Caco-2 (cell line): ENCODE measurements around the gene MBOAT7. TPM values are rescaled to one million over a fixed set of nuclear protein-coding genes. Genes with fewer than 3 reads are reported as not detected.

ENCODE experiments used
- BruUV-seq: library from RNA; stranded (reverse); fragments of 400-500 nt; replicated peaks from 2 replicates; lab custom pipeline; 2021; lab: Mats Ljungman, UMichigan
- CTCF ChIA-PET: fragments of 300-600 bp; sonication (Branson Sonifier 250); formaldehyde crosslinking; loops from one replicate; lab custom pipeline; 2022; ENCODE audit warnings: antibody characterized with exemption; lab: Charles Lee
- POLR2A ChIA-PET: fragments of 300-600 bp; sonication (Branson Sonifier 250); formaldehyde crosslinking; loops from one replicate; lab custom pipeline; 2022; ENCODE audit warnings: antibody characterized with exemption; lab: Charles Lee
- DNase-seq, 2 experiments: peaks; one replicate each; pipeline versions ENCODE4 v3.0.0 to v3.0.0-alpha.2; 2020 to 2022
- H3K27me3 ChIP-seq: replicated peaks from 2 replicates; pipeline ENCODE4 v1.6.0; 2011; ENCODE audit warnings: low read length; ENCODE audit not compliant: control insufficient read depth, insufficient read depth
- H3K36me3 ChIP-seq: 2 replicates; pipeline ENCODE4 v1.5.1; 2011; ENCODE audit warnings: low read length; ENCODE audit not compliant: control insufficient read depth, insufficient read depth
- H3K4me1 ChIP-seq: fragments of 250-450 bp; sonication (Bioruptor Pico); 2 replicates; pipeline ENCODE4 v1.5.1; 2020; ENCODE audit warnings: mild to moderate bottlenecking
- H3K4me3 ChIP-seq: 2 replicates; pipeline ENCODE4 v1.5.1; 2011; ENCODE audit warnings: low read depth, mild to moderate bottlenecking, control low read depth, low read length
- H3K9me3 ChIP-seq: fragments of 250-450 bp; sonication (Bioruptor Pico); 2 replicates; pipeline ENCODE4 v1.5.1; 2020; ENCODE audit warnings: mild to moderate bottlenecking, moderate library complexity
- H3K27ac Mint-ChIP-seq: one replicate; pipeline ENCODE4 v1.8.0; 2022; ENCODE audit warnings: mixed read lengths; ENCODE audit not compliant: unreplicated experiment
- H3K27me3 Mint-ChIP-seq: one replicate; pipeline ENCODE4 v1.8.0; 2022; ENCODE audit warnings: mixed read lengths; ENCODE audit not compliant: insufficient read depth, unreplicated experiment
- H3K36me3 Mint-ChIP-seq: one replicate; pipeline ENCODE4 v1.8.0; 2022; ENCODE audit warnings: mild to moderate bottlenecking, mixed read lengths; ENCODE audit not compliant: insufficient read depth, unreplicated experiment
- H3K4me1 Mint-ChIP-seq: one replicate; pipeline ENCODE4 v1.8.0; 2022; ENCODE audit warnings: low read depth, mixed read lengths; ENCODE audit not compliant: unreplicated experiment
- H3K4me3 Mint-ChIP-seq: one replicate; pipeline ENCODE4 v1.8.0; 2022; ENCODE audit warnings: mild to moderate bottlenecking, moderate library complexity, mixed read lengths; ENCODE audit not compliant: unreplicated experiment
- H3K9me3 Mint-ChIP-seq: one replicate; pipeline ENCODE4 v1.8.0; 2022; ENCODE audit warnings: mixed read lengths; ENCODE audit not compliant: unreplicated experiment
- CTCF ChIP-seq, 2 experiments: fragments of 200-600 bp in 1 of 2; IDR thresholded peaks; 1 replicate in 1 of 2; 2 replicates in 1 of 2; pipeline versions ENCODE4 v1.5.1 to v1.8.0; 2011 to 2022; ENCODE audit warnings: antibody characterized with exemption in 1 of 2, control low read depth in 1 of 2, inconsistent platforms in 1 of 2, low read depth in 1 of 2, low read length in 1 of 2, mild to moderate bottlenecking in 1 of 2, moderate library complexity in 1 of 2; ENCODE audit not compliant: insufficient read depth in 1 of 2, severe bottlenecking in 1 of 2, unreplicated experiment in 1 of 2
- intact Hi-C: fragments of 100-400 bp; cut with micrococcal nuclease; formaldehyde crosslinking; loops from one replicate; pipeline ENCODE4 v1.10.0; 2022; ENCODE audit not compliant: unreplicated experiment
- total RNA-seq: library from RNA; stranded (reverse); gene quantifications from 2 replicates; pipeline ENCODE4 v1.2.3, GENCODE V29; 2022

Gene MBOAT7
- total RNA-seq, 1 experiment from 2014 or later, result 137 TPM

DNA sequence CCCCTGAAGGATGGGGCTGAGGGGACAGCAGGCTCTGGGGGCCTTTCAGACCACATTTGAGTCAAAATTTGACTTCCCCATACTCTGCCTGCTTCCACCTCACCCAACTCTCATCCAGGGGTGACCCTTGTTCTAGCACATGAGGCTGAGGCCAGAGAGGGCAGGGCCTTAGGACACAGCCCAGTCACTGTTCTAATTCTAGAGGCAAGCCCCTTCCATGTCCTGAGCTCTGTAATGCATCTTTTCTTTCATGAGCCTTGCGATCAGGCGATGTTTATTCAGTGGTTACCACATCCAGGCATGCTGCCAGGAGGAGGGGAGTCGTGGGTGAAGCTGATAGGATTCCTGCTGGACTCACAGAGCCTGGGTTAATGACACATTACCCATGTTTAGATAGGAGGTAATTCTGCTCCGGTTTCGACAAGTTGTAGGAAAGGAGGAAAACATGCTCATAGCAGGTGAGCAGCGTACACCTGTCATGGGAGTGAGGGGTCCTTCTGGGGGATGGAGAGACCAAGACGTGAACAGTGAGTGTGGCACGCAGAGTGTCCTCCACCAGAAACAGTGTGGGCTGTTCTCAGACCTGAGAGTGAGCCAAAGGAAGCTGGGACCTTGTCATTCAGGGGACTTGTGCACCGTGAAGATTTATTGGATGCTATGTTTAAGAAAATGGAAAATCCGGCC is 20.6 kb upstream of the MBOAT7 start:
- H3K9me3 ChIP-seq, result no peaks in the 10 kb centered on the region
- peak; percentile 70 to 79 for DNase-seq
- TF ChIP-seq CTCF (IDR thresholded peaks at IDR 0.05; ENCODE audit: insufficient read depth in 1 of 2, low read depth in 1 of 2, low read length in 1 of 2, severe bottlenecking in 1 of 2, unreplicated experiment in 1 of 2), result no peak
- CTCF ChIA-PET, result interaction anchor here (0.7 to 0.9 kb wide), 2 partner anchors 42 to 56 kb away, joined by 3 read pairs; no protein-coding TSS in a partner anchor
- intact Hi-C loops, result loop anchor here (2.0 kb wide), 2 partner anchors 21 to 37 kb away; partner anchors contain the start of gene TMC4
- no peaks in the 10 kb centered on the region for H3K27me3 Mint-ChIP-seq
- BruUV-seq, result no TSS peak
- POLR2A ChIA-PET, result interaction anchor here (0.6 to 3.1 kb wide), 6 partner anchors 9 to 758 kb away, joined by 3 to 19 read pairs (median 5); partner anchors contain the start of genes LENG1 and MBOAT7
- H3K36me3 Mint-ChIP-seq, result peaks cover 88% of the 10 kb centered on the region
- peaks cover 12% of the 10 kb centered on the region for H3K36me3 ChIP-seq
- no peak overlapping the region for H3K4me3 ChIP-seq
- peaks cover 41% of the 10 kb centered on the region for H3K4me1 Mint-ChIP-seq
- peak overlapping the region; percentile 45 for H3K4me3 Mint-ChIP-seq
- H3K27ac Mint-ChIP-seq, result peak overlapping the region; percentile 78
- no peaks in the 10 kb centered on the region for H3K9me3 Mint-ChIP-seq
- no peaks in the 10 kb centered on the region for H3K27me3 ChIP-seq
- H3K4me1 ChIP-seq, result peaks cover 65% of the 10 kb centered on the region

- peaks cover 13% of the 10 kb centered on the region for H3K36me3 ChIP-seq
- ChIA-PET POLR2A (interaction anchor here (1.0 to 4.8 kb wide), 5 partner anchors 8 to 50 kb away, joined by 3 to 36 read pairs (median 7); partner anchors contain the start of genes LENG1, MBOAT7 and TSEN34), CTCF (interaction anchor here (0.9 kb wide), 1 partner anchor 57 kb away, joined by 3 read pairs; no protein-coding TSS in a partner anchor)
- H3K27me3 ChIP-seq, result no peaks in the 10 kb centered on the region
- H3K4me1 Mint-ChIP-seq, result peaks cover 48% of the 10 kb centered on the region
- H3K9me3 Mint-ChIP-seq, result no peaks in the 10 kb centered on the region
- no TSS peak for BruUV-seq
- H3K4me3 ChIP-seq, result no peak overlapping the region
- H3K9me3 ChIP-seq, result no peaks in the 10 kb centered on the region
- no peak for TF ChIP-seq CTCF (IDR thresholded peaks at IDR 0.05; ENCODE audit: insufficient read depth in 1 of 2, low read depth in 1 of 2, low read length in 1 of 2, severe bottlenecking in 1 of 2, unreplicated experiment in 1 of 2)
- no peaks in the 10 kb centered on the region for H3K27me3 Mint-ChIP-seq
- peak; percentile 43 to 65 for DNase-seq
- intact Hi-C loops, result loop anchor here (2.0 kb wide), 1 partner anchor 36 kb away; the partner anchor contains the start of gene TMC4
- H3K4me3 Mint-ChIP-seq, result peak overlapping the region; percentile 45
- peaks cover 72% of the 10 kb centered on the region for H3K4me1 ChIP-seq
- H3K27ac Mint-ChIP-seq, result peak overlapping the region; percentile 78
- H3K36me3 Mint-ChIP-seq, result peaks cover 93% of the 10 kb centered on the region
Observed at GRCh38 chr19:54209058-54209810, 19.9 kb upstream of the MBOAT7 start.

GRCh38 chr19:54208784-54209057 is 19.3 kb upstream of the MBOAT7 start:
- Mint-ChIP-seq H3K27me3 (no peaks in the 10 kb centered on the region), H3K4me3 (peak overlapping the region; percentile 45), H3K4me1 (peaks cover 48% of the 10 kb centered on the region), H3K36me3 (peaks cover 99% of the 10 kb centered on the region), H3K27ac (peak overlapping the region; percentile 78), H3K9me3 (no peaks in the 10 kb centered on the region)
- H3K36me3 ChIP-seq, result peaks cover 15% of the 10 kb centered on the region
- no TSS peak for BruUV-seq
- H3K9me3 ChIP-seq, result no peaks in the 10 kb centered on the region
- peaks cover 76% of the 10 kb centered on the region for H3K4me1 ChIP-seq
- ChIA-PET CTCF (no interaction called here), POLR2A (interaction anchor here (1.1 to 4.8 kb wide), 3 partner anchors 7 to 36 kb away, joined by 3 to 36 read pairs (median 7); partner anchors contain the start of genes MBOAT7, TMC4 and TSEN34)
- H3K27me3 ChIP-seq, result no peaks in the 10 kb centered on the region
- TF ChIP-seq CTCF (IDR thresholded peaks at IDR 0.05; ENCODE audit: insufficient read depth in 1 of 2, low read depth in 1 of 2, low read length in 1 of 2, severe bottlenecking in 1 of 2, unreplicated experiment in 1 of 2), result no peak
- intact Hi-C loops, result loop anchor here (2.0 kb wide), 1 partner anchor 36 kb away; the partner anchor contains the start of gene TMC4
- no peak overlapping the region for H3K4me3 ChIP-seq
- DNase-seq, result no peak
